ENCODE measurements around the gene SUSD6.

- TF ChIP-seq POLR2A (IDR thresholded peaks at IDR 0.05) = no peak
- TF ChIP-seq, protein P1, sequence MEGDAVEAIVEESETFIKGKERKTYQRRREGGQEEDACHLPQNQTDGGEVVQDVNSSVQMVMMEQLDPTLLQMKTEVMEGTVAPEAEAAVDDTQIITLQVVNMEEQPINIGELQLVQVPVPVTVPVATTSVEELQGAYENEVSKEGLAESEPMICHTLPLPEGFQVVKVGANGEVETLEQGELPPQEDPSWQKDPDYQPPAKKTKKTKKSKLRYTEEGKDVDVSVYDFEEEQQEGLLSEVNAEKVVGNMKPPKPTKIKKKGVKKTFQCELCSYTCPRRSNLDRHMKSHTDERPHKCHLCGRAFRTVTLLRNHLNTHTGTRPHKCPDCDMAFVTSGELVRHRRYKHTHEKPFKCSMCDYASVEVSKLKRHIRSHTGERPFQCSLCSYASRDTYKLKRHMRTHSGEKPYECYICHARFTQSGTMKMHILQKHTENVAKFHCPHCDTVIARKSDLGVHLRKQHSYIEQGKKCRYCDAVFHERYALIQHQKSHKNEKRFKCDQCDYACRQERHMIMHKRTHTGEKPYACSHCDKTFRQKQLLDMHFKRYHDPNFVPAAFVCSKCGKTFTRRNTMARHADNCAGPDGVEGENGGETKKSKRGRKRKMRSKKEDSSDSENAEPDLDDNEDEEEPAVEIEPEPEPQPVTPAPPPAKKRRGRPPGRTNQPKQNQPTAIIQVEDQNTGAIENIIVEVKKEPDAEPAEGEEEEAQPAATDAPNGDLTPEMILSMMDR (IDR thresholded peaks at IDR 0.05) = no peak
Observed at GRCh38 chr14:69750495-69750894, 139.1 kb downstream of the SUSD6 start.
